CMK (cell line): ENCODE measurements around the gene CBL.

Source experiments
- DNase-seq: peaks from one replicate; pipeline ENCODE4 v3.0.0-alpha.2; 2010; ENCODE audit warnings: low read depth

Gene CBL

GRCh38 chr11:119273721-119274120 is 67.6 kb downstream of the CBL start:
- no peak for DNase-seq

GRCh38 chr11:119277660-119278059 is 71.5 kb downstream of the CBL start:
- DNase-seq, result no peak

DNA sequence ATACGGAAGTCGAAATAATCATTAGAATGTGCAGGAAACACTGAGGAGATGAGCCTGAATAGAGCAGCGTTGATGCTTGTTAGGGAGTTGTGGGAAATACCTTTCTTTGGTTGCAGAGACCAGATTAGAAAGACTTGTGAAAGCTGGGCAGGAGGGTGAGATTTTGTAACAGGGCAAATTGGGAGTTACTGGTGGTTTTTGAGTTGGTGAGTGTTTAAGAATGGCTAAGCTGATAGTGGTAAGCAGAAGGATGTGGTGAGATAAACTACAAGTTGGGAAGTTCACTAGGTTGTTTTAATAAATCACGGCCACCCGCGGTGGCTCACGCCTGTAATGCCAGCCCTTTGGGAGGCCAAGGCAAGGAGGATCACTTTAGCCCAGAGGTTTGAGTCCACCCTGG is 76.4 kb downstream of the CBL start:
- DNase-seq, result peak; percentile 21

- no peak for DNase-seq
Observed at GRCh38 chr11:119284344-119285157, 78.4 kb downstream of the CBL start.

DNA sequence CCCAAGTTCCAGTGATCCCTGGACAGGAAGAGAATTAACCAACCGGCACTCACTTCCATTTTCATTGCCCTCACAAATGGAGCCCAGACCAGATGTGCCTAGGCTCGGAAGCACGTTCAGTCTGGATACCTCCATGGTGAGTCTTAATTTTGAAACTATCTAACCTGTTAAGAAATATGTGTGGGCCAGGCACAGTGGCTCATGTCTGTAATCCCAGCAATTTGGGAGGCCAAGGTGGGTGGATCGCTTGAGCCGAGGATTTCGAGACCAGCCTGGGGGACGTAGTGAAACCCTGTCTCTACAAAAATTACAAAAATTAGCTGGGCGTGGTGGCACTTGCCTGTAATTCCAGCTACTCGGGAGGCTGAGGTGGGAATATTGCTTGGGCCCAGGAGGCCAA is 79.3 kb downstream of the CBL start:
- no peak for DNase-seq

GRCh38 chr11:119288219-119288618 is 82.1 kb downstream of the CBL start:
- no peak for DNase-seq

DNA sequence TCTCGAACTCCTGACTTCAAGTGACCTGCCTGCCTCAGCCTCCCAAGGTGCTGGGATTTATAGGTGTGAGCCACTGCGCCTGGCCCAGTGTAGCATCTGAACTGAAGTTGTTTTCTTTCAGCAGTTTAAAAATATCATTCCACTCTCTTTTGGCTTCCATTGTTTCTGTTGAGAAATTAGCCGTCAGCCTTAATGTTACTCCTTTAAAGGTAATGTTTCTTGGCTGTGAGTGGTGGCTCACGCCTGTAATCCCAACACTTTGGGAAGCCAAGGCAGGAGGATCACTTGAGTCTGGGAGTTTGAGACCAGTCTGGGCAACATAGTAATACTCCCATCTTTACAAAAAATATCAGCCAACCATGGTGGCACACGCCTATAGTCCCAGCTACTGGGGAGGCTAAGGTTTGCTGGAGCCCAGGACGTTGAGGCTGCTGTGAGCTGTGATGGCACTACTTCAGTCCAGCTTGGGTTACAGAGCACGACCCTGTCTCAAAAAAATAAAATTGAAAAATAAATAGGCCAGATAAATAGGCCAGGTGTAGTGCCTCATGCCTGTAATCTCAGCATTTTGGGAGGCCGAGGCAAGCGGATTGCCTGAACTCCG is 84.9 kb downstream of the CBL start:
- DNase-seq, result no peak

GRCh38 chr11:119293461-119293860 is 87.3 kb downstream of the CBL start:
- no peak for DNase-seq

GRCh38 chr11:119295178-119295577 is 89.0 kb downstream of the CBL start:
- DNase-seq, result no peak

DNA sequence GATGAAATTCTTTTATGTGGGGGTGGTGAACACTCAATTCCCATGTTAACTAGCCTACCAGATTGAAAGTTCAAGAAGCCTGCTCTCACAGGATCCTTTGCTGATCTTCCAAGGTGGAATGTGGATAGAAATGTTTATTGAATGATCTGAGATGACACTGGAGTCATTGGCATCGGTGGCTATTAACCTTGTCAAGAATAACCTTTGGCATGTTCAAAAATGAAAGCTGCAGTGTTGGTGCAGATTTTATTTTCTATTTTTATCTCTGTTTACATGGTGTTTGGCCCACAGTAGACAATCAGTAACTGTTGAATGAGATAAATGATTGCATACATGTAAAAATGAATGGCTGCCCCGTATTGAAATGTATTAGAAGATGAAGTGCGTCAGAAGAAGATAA is 91.8 kb downstream of the CBL start:
- no peak for DNase-seq

DNA sequence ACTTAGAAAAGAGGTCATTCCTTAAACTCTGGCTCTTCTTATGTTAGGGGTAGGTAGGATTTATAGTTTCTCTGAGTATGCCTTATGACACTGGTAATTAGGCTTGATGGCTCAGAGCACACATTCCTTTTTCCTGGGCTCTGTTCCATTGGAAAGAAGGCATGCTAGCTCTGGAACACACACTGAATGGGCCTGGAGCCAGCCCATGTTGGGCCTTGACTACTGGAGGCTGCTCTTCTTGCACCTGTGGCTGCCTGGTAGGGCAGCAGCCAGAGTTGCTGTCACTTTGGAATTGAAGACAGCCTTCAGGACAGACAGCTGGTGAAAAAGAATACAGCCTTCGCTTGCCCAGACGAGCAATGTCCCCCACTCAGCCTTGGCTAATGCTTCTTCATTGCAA is 92.6 kb downstream of the CBL start:
- no peak for DNase-seq

- no peak for DNase-seq
Observed at GRCh38 chr11:119299416-119299815, 93.3 kb downstream of the CBL start.

DNA sequence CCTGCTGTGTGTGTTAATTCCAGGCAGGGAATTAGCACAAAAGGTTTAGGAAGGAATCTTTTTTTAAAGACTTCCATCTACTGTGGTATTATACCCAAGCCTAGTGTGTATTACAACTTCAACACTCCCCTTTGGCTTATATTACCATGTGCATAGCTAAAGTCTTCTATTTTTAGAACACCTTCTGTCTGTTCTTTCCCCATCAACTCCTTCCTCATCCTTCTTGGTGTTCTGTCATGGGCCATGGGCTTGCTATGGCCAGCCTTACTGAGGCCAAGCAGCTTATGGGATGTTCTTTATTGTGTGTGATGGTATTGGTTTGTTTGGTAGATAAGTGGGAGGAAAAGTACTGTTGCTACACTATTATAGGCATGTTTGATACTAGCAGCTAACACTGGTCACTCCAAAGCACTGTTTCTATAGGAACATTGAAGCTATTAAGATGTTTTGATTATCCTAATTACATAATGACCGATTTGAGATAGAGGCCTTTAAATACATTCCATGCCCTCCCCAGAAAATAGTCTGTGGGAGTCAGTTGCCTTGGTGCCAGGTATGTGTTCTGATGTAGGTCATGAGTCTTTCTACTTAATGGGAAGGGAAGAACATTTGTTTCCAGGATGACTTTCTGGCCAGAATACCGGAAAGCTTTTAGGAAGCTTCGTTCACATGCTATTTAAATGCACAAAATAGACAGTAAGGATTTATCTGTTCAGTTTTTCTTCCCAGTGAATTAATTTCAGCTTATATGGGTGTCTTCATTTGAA is 94.2 kb downstream of the CBL start:
- no peak for DNase-seq

DNA sequence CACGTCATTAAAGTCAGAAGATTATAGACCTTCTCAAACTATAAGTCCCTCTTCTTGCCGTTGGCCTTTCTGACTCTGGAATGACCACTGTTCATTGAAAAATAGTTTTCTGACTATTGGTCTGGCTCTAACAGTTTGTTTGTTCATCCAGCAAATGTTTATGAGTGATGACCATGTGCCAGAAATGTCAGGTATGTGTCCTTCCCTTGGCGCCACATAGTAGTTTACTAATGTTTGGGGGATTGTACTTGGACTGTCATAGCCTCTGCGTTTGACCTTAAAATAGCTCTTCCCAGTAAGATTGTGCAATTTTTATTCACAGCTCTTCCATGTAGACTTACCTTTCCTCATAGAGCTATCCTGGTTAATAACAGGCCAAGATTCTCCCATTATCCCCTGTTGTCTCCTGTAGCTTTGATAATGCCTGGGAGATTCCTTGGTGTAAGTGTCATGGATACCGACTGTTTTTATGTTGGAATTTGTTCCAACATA is 97.1 kb downstream of the CBL start:
- DNase-seq, result no peak

DNA sequence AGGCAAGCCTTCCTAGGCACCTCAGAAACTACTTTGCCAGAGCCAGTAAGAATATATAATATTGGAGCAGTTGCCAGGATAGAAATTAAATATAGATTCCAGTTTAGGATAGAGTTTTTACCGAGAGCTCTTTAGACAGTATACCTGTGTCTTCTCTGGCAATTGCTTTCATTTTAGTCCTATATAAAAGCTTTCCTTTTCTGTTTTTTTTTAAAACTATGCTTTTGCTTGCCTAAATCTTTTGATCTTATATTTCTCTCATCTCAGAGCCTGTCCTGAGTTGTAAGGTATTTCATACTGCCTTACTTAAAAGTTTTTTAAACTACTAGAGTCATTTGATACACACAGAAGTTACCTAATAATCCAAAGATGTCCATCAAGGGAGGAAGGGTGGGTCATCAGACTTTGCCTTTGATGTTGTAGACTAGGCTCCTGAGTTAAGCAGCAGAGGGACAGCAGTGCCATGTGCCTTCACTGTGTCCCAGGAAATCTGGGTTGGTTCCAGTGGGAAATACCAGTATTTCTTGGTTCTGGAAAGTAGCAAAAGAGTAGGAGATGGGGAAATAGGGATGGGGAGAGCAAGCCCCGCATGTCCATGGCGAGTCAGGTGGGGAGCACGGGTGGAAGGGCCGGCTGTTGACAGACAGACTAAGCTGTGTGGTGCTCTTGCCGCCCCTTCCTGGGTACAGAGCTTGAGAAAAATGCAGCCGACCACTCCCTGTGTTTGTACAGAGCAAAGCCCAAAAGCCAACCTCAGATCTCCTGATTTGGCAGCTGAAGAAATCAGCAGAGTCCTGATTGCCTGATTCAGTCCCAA is 99.6 kb downstream of the CBL start:
- no peak for DNase-seq

DNA sequence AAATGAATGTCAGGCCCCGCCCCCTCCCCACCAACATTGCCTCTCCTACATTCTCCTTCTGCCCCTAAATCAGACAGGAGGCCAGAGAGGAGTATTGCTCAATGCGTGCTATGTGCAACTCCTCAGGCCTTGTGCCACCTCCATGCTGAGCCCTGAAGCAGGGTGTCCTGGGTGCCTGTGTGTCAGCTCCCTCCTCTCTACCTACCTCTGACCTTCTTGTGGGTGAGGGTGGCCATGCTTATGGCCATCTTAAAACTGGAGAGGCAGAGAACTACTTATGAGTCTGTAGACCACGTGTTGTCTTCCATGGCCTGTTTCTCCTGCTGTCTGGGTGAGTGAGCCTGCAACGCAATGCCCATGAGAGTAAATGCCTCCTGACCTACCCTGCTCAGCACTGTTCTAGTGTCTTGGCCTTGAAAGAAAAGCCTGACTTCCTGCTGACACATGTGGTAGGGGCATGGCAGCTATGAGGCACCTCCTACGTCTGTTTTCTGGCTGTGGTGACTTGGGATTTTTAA is 100.3 kb downstream of the CBL start:
- DNase-seq, result no peak

DNA sequence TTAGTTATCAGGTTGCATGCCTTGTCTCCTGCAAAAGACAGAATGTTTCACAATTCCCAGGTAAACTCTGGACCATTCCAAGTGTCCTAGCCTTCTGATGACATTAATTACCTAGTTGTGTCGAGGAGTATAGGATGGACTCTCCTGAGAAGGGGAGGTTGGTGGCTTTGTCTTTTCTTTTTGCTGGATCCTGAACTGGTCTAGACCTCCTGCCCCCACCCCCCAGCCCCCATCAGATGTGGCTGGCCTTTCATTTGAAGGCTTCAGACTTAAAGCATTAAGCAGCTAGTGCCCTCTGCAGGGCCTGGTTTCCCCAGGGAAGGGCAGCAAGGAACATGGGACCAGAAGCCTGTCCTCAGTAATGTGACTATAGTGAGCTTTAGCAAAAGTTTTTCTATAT is 101.1 kb downstream of the CBL start:
- DNase-seq, result no peak

- no peak for DNase-seq
Observed at GRCh38 chr11:119307974-119308373, 101.8 kb downstream of the CBL start.

- DNase-seq, result no peak
Observed at GRCh38 chr11:119309411-119309810, 103.3 kb downstream of the CBL start.

GRCh38 chr11:119309953-119310681 is 104.0 kb downstream of the CBL start:
- DNase-seq, result no peak

- no peak for DNase-seq
Observed at GRCh38 chr11:119310682-119311052, 104.5 kb downstream of the CBL start.
